ACHN (cell line): ENCODE data around the gene YWHAG.
"Not testable (repeated sequence)": the region's sequence is repeated elsewhere in the genome, so short reads cannot be mapped to it uniquely, and the experiment has no call there.

Experiments
- DNase-seq: peaks from one replicate; pipeline ENCODE4 v3.0.0-alpha.2; 2015
- in situ Hi-C: cut with HindIII; loops from 2 replicates; pipeline ENCODE4 v1.10.0; 2017; ENCODE audit warnings: low sequenced_read_pairs, low pct_ligation_motif_present, low pct_unique_long_range_greater_than_20kb

The YWHAG gene

DNA sequence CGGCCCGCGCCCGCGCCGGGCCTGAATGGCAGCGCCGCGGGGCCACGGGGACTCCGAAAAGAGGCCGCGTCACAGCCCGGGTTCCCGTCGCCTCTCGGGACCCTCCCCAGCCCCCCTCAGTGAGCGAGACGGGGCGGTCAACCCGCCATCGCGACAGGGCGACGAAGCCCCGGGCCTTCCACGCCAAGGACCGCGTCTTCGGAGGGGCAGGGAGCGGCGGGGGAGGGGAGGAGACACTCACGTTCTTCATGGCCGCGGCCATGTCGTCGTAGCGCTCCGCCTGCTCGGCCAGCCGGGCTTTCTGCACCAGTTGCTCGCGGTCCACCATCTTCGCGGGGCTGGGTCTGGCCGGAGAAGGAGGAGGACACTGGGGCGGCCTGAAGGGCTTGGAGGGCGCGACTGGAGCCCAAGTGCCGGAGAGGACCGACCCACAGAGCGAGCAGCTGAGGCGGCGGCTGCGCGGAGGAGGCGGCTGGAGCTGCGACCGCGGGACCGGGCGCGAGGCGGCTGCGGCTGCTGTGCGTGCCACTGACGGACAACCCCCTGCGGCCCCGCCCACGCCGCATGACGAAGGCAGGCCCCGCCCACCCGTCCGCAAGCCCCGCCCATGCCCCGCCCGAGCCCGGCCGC, at the start of gene YWHAG:
TSS of gene YWHAG (minus strand) at position 511 of the 630 bp plus-strand sequence. CDS start at position 328, 183 bp downstream.
- peak; percentile 88 for DNase-seq
- in situ Hi-C loops, result no loop called here

DNA sequence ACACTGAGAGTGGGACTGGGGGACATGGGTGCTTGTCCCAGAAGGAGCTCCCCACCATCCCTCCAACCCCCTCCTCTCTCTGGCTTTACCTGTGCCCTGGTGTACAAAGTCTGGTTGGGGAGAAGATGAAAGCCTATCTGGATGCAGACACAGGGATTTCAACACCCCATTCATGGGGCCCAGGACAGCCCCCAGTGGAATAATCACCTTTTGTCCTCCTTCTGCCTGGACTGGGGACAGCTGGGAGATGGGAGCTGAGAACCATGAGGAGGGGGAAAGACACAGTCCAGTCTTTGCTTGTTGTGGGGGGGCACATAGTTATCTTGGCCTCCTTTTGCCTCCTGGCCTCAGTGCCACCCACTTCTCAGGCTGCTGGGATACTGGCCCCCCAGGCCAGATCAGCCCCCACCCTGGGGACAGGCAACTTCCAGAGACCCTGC, 49.4 kb upstream of the YWHAG start:
- in situ Hi-C loops, result no loop called here
- no peak for DNase-seq

DNA sequence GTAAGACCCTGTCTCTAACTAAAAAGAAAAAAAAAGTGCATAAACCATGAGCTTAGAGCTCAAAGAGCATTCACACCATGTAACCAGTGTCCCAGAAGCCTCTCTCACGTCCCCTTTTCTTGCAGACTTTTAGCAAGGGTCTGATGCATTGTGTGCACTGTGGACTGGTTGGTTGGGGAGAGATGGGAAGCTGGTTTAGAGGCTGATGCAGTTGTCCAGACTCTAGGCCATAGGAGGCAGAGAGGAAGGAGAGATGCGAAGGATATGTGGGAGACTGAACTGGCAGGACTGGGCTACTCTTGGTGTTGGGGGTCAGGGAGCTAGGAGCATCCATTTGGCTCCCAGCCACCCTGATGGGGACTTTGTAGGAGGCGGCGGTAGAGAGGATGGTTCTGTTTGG, 48.9 kb upstream of the YWHAG start:
- DNase-seq, result no peak
- in situ Hi-C loops, result no loop called here

DNA sequence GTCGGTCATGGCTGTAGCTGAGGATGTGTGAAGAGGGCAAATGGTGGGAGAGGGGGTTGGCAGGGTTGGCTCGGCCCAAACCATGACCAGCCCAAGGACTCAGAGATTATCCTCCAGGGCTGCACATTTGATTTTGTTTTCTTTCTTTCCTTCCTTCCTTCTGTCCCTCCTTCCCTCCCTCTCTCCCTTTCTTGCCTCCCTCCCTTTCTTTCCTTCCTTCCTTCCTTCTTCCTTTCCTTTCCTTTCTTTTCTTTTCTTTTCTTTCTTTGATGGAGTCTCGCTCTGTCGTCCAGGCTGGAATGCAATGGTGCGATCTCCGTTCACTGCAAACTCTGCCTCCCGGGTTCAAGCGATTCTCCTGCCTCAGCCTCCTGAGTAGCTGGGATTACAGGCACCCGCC, 46.9 kb upstream of the YWHAG start:
- DNase-seq, result no peak
- in situ Hi-C loops, result no loop called here

DNA sequence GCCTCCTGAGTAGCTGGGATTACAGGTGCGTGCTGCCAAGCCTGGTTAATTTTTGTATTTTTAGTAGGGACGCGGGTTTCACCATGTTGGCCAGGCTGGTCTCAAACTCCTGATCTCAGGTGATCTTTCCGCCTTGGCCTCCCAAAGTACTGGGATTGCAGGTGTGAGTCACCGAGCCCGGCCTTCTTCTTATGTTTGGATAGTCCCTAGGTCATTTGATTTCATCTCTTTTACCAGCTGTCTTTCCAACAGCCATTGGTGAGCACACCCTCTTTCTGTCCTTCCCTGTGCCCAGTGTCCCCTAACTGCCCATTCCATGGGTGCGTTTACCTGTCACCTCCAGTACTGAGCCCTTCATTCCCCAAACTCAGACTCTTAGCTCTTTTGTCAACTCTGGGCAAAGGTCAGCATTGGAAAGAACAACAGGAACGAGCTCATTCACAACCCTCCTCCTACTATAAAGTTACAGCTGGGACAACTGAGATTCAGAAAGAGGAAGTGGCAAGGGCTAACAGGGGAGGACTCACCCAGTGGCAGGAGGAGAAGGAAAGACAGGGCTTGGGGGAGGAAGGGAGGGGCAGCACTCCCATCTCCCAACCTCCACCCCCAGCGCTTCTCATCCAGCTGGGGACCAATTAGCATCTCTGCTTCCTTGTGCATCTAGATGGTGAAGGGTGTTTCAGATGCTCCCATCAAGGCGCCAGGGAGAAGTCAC, 45.1 kb upstream of the YWHAG start:
- in situ Hi-C loops, result no loop called here
- no peak for DNase-seq

DNA sequence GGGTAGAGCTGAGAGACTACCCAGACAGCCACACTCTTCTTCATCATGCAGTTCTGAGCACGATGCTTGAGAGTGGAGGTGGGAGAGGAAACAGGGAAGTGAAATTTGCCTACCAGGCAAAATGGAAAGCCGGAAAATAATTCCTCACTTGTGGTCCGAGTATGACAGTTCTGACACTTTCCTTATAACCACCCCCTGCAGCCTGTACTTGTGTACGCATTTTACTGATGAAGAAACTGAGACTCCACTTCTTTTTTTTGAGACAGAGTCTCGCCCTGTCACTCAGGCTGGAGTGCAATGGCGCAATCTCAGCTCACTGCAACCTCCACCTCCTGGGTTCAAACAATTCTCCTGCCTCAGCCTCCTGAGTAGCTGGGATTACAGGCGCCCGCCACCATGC, 44.3 kb upstream of the YWHAG start:
- in situ Hi-C loops, DNase-seq: not testable (repeated sequence)

DNA sequence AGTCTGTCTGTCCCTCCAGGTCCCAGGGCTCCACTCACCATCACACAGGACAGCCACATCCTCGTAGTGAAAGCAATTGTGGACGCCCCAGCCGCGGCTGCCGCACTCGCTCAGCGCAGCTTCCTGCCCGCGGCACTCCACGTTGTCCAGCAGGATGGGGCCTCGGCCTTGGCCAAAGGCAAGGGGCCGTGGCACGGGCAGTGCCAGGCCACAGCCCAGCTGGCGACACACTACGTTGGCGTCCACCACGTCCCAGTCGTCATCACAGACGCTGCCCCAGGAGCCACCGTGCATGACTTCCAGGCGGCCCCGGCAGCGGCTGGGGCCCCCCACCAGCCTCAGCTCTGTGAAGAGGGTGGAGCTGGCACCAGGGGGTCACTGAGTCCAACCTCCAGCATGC, 41.5 kb upstream of the YWHAG start:
- in situ Hi-C loops, result no loop called here
- DNase-seq, result no peak

DNA sequence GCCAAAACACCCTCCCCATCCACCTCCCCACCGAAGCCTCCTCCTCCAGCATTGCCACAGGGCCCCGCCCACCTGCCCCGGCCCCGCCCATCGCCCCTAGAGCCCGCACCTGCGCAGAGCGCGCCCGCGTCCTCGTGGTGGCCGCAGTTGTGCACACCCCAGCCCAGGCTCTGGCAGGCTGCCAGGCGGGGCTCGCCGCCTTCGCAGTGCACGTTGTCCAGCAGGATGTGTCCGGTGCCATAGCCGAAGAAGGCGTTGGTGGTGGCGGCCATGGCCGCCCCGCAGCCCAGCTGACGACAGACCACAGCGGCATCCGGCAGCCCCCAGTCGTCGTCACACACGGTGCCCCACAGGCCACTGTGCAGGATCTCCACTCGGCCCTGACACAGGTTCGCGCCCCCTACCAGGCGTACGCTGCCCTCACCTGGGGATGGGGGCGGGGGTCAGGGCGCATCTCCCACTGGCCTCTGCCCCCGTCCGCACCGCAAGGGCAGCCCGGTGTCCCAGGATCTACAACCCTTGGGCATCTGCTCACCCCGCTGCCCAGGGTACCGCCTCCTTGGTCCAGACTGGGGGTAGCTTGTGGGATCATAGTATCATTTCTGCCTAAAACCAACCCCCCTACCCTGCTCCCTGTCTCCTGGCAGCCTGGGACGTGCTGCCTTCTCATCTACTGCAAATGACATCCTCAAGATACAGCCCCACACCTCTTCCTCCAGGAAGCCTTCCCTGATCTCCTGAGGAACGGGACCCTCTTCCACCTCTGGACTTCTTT, 38.8 kb upstream of the YWHAG start:
- peak; percentile 95 for DNase-seq
- in situ Hi-C loops, result no loop called here

DNA sequence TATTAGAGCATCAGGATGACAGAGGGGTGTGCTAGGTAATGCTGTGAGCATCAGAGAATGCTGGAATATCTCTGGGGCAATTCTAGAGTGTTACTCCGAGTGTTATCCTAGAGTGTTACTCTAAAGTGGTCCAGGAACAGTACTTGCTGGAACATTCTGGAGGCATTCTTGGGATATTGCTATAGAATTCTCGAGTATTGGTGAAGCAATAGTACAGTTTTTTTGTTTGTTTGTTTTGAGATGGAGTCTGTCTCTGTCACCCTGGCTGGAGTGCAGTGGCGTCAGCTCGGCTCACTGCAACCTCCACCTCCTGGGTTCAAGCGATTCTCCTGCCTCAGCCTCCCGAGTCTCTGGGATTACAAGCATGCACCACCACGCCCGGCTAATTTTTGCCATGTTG, 38.1 kb upstream of the YWHAG start:
- in situ Hi-C loops, result no loop called here
- DNase-seq, result no peak

DNA sequence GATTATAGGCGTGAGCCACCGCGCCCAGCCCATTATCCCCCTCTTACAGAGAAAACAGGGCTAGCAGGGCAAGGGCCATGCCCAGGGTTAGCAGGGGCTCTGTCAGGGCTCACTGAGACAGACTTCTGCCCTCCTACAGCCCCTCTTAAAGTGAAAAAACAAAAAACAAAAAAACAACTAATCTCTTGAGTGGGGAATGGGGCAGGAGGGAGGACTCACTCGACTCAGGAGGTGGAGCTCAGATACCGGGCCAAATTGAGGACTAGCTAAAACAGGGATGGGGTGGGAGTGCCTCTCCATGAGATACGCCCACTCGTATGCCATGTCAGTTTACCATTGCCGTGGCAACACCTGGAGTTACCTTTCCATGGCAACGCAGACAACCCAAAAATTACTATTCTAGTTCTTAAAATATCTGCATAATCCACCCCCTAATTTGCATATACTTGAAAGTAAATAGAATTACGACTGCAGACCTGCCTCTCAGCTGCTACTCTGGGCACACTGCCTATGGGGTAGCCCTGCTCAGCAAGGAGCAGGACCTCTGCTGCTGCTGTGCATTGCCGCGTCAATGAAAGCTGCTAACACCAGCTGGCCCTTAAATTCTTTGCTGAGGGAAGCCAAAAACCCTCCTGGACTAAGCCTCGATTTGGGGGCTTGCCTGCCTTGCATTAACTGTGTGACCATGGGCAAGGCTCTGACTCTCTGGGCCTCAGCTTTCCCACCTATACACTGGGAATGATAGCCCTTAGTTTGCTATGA, 37.4 kb upstream of the YWHAG start:
- DNase-seq, result no peak
- in situ Hi-C loops, result no loop called here

DNA sequence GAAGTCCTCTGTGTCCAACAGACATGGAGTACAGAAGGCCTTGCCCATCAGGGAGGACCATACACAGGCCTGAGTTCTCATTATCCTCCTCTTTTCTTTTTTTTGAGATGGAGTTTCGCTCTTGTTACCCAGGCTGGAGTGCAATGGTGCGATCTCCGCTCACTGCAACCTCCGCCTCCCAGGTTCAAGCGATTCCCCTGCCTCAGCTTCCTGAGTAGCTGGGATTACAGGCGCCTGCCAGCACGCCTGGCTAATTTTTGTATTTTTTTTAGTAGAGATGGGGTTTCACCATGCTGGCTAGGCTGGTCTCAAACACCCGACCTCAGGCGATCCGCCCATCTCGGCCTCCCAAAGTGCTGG, 36.8 kb upstream of the YWHAG start:
- DNase-seq, in situ Hi-C loops: not testable (repeated sequence)

DNA sequence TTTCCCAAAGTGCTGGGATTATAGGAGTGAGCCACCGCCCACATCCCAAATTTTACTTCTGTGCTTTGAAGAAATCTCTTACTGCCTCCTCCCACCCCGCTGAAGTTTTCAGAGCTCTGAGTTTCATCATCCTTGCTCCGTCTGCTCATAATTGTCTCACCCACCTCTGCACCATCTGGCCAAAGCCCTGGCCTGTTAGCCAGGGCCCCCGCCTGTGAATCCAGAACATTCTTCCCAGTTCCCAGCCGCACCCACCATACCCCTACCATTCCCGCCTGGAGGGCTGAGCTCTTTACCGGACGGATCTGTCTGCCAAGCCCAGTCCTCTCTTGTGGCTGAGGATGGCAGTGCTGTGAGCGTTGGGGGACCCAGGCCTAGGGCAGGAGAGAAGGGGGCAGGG, 36.2 kb upstream of the YWHAG start:
- in situ Hi-C loops, result no loop called here
- no peak for DNase-seq

DNA sequence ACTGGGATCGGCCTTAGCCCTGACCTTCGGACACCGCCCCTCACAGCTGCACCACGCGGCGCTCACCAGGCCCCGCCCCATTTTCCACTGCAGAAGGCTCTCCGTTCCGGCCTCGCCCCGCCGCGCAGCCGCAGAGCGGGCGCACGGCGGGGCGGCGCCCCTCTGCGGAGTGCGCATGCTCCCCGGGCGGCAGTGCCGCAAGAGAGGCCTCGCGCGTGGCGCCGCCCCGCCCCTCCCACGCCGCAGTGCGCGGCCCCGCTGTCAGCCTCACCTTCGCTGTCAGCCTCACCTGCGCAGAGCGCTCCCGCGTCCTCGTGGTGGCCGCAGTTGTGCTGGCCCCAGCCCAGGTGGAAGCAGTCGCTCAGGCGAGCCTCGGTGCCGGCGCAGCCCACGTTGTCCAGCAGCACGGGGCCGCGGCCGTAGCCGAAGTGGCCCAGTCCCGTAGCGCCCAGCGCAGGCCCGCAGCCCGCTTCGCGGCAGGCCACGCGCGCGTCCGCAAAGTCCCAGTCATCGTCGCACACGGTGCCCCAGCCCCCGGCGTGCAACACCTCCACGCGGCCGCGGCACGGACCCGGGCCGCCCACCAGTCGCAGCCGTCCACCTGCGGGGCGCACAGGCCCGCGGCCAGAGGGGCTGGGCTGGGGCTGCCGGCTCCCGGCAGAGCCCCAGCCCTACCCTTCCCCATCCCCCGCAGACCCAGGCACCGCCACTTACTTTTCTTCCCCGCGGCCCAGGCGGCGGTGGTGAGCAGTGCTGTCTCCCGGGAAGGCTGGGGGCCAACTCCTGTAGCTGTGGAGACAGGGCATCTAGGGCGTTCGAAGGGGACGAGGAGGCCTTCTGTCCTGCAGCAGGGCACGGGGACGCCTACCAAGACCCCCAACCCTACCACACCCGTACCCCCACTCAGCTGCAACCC, 34.6 kb upstream of the YWHAG start:
- DNase-seq, result peak; percentile 95
- in situ Hi-C loops, result no loop called here

DNA sequence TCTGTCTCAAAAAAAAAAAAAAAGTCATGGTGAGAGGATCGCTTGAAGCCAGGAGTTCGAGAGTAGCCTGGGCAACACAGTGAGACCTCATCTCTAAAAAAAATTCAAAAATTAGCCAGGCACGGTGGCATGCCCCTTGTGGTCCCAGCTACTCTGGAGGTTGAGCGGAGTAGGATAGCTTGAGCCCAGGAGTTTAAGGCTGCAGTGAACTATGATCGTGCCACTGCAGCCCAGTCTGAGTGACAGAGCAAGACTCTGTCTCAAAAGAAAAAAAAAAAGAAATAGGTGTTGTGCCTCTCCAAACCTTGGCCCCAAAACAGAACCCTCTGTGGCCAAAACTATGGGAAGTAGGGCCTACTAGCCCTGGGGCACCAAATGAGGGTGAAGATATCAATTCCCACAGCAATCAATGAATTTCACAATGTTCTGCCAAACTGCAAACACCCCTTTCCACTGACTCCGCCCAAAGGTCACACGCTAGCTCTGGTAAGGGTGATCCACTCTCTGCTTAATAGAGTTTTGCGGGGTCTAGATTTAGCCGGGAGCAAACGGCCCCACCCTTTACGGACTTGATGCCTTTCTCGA, 33.8 kb upstream of the YWHAG start:
- DNase-seq, result no peak
- in situ Hi-C loops, result no loop called here

DNA sequence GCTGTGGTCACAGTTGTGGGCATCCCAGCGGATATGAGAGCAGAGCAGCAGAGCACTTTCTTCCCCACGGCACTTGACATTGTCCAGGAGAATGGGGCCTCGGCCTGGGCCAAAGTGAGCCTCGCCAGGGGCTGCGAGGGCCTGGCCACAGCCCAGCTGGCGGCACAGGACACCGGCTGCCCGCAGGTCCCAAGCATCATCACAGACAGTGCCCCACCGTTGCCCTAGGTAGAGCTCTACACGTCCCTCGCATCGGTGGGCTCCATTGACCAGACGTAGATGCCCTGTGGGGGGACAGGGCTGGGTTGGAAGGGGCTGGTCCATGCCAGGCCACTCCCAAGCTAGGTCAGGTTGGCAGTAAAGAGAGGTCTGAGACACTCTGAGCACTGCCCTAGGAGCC, 31.3 kb upstream of the YWHAG start:
- in situ Hi-C loops, result no loop called here
- no peak for DNase-seq

DNA sequence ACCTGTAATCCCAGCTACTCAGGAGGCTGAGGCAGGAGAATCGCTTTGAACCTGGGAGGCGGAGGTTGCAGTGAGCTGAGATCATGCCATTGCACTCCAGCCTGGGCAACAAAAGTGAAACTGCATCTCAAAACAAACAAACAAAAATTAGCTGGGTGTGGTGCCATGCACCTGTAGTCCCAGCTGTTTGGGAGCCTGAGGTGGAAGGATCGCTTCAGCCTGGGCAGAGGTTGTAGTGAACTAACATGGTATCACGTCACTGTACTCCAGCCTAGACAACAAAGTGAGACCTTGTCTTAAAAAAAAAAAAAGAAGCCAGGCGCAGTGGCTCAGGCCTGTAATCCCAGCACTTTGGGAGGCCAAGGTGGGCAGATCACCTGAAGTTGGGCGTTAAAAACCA, 29.0 kb upstream of the YWHAG start:
- DNase-seq, in situ Hi-C loops: not testable (repeated sequence)

DNA sequence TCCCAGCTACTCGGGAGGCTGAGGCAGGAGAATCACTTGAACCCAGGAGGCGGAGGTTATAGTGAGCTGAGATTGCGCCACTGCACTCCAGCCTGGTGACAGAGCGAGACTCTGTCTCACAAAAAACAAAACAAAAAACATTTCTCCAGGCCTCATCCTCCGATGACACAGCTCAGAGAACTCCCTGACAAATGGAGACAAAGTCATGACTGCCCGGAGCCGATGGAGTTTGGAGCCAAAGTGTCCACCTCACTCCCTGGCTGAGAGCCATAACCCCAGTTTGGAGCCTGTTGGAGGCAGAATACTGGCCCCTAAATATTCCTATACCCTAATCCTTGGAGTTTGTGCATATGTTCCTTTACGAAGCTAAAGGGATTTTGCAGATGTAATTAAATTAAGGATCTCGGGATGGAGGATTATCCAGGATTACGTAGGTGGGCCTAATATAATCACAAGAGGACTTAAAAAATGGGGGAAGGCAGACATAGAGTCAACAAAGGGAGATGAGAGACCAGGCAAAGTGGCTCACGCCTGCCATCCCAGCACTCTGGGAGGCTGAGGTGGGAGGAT, 28.0 kb upstream of the YWHAG start:
- in situ Hi-C loops, result no loop called here
- no peak for DNase-seq
